Measurements from ENCODE around the gene GHRHR.

- TF ChIP-seq CHD2 (IDR thresholded peaks at IDR 0.05; ENCODE audit: borderline replicate concordance, low read depth, low read length) (no peak), CTCF (IDR thresholded peaks at IDR 0.05 in 2 of 3, conservative IDR thresholded peaks at IDR 0.05 in 1 of 3; ENCODE audit: control insufficient read depth in 2 of 3, extremely low read depth in 1 of 3, insufficient read depth in 1 of 3, low read depth in 3 of 3, low read length in 3 of 3) (no peak), MEF2B (IDR thresholded peaks at IDR 0.05; ENCODE audit: partially characterized antibody, poor library complexity, severe bottlenecking) (no peak), SIN3A (IDR thresholded peaks at IDR 0.05; ENCODE audit: low read depth, low read length) (no peak), RCOR1 (conservative IDR thresholded peaks at IDR 0.05; ENCODE audit: low read depth, low read length) (no peak), POLR2A (IDR thresholded peaks at IDR 0.05; ENCODE audit: low read depth, low read length) (no peak), POLR2AphosphoS5 (IDR thresholded peaks at IDR 0.05; ENCODE audit: low read length) (no peak), RAD21 (IDR thresholded peaks at IDR 0.05; ENCODE audit: insufficient read depth, low read depth, low read length) (no peak)
- TF ChIP-seq, protein P1, sequence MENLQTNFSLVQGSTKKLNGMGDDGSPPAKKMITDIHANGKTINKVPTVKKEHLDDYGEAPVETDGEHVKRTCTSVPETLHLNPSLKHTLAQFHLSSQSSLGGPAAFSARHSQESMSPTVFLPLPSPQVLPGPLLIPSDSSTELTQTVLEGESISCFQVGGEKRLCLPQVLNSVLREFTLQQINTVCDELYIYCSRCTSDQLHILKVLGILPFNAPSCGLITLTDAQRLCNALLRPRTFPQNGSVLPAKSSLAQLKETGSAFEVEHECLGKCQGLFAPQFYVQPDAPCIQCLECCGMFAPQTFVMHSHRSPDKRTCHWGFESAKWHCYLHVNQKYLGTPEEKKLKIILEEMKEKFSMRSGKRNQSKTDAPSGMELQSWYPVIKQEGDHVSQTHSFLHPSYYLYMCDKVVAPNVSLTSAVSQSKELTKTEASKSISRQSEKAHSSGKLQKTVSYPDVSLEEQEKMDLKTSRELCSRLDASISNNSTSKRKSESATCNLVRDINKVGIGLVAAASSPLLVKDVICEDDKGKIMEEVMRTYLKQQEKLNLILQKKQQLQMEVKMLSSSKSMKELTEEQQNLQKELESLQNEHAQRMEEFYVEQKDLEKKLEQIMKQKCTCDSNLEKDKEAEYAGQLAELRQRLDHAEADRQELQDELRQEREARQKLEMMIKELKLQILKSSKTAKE (IDR thresholded peaks at IDR 0.05; ENCODE audit: low read depth, poor library complexity, severe bottlenecking): no peak
- TF ChIP-seq, protein P2, sequence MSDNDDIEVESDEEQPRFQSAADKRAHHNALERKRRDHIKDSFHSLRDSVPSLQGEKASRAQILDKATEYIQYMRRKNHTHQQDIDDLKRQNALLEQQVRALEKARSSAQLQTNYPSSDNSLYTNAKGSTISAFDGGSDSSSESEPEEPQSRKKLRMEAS (IDR thresholded peaks at IDR 0.05; ENCODE audit: low read depth, low read length): no peak
These were observed 5.8 kb downstream of the GHRHR start for GRCh38 chr7:30969604-30969970.

Measured in GM12878 (cell line).